Left ventricle myocardium inferior (tissue), 1 donor: Measurements from ENCODE around the gene TCERG1L. TPM values are rescaled to one million over a fixed set of nuclear protein-coding genes. Genes with fewer than 3 reads are reported as not detected.

Experiments
- DNase-seq: peaks from one replicate; pipeline ENCODE4 v3.0.0-alpha.2; 2020
- H3K27ac ChIP-seq: fragments of 200-600 bp; replicated peaks from 2 replicates; pipeline ENCODE4 v1.8.0; 2021
- H3K27me3 ChIP-seq: fragments of 200-600 bp; 2 replicates; pipeline ENCODE4 v1.8.0; 2021; ENCODE audit warnings: low read depth
- H3K36me3 ChIP-seq: fragments of 200-600 bp; 2 replicates; pipeline ENCODE4 v1.8.0; 2021
- H3K4me1 ChIP-seq: fragments of 200-600 bp; 2 replicates; pipeline ENCODE4 v1.8.0; 2021
- H3K4me3 ChIP-seq: fragments of 200-600 bp; 2 replicates; pipeline ENCODE4 v1.8.0; 2021; ENCODE audit warnings: mild to moderate bottlenecking, moderate library complexity
- H3K9me3 ChIP-seq: fragments of 200-600 bp; replicated peaks from 2 replicates; pipeline ENCODE4 v1.8.0; 2021
- CTCF ChIP-seq: fragments of 200-600 bp; IDR thresholded peaks from 2 replicates; pipeline ENCODE4 v1.8.0; 2021; ENCODE audit warnings: antibody characterized with exemption, mild to moderate bottlenecking, borderline replicate concordance
- intact Hi-C: fragments of 100-400 bp; cut with micrococcal nuclease; formaldehyde crosslinking; loops from one replicate; pipeline ENCODE4 v1.11.0; 2022
- total RNA-seq: library from RNA; stranded (reverse); fragmentation: NEBNext Ultra II Directional; extraction: Animal tissue kit (Norgen Biotek cat#: 25700); gene quantifications from one replicate; pipeline ENCODE4 v1.2.1, GENCODE V29; 2021
- donor health status: DM: no; HTN: yes; CAD: no; lungs with severe emphysema.

The TCERG1L gene
- total RNA-seq, 1 donor from 2014 or later = not detected

DNA sequence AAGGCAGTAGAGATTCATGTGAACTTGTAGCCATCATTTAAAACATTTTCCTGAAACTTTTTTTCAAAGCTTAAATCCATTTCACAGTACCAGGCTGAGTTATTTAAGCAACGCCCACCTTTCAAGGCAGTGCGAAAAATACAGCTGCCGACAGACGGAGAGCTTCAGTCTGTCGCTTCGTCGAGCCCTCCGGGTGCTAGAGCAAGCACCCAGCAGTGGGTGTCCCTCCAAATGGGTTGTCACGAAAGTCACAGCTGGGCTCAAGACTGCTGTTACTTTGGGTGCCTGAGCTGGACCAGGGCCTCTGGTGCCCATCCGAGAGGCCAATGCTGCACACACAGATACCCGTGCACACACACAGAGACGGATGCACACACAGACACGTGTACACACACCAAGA lies 135.6 kb downstream of the TCERG1L start:
- no peak for TF ChIP-seq CTCF

GRCh38 chr10:131174651-131175540 lies 136.6 kb downstream of the TCERG1L start:
- DNase-seq = no peak
- TF ChIP-seq CTCF = no peak
- Histone ChIP-seq H3K27ac (no peak overlapping the region), H3K9me3 (no peaks in the 10 kb centered on the region), H3K27me3 (peaks cover 77% of the 10 kb centered on the region), H3K4me1 (no peaks in the 10 kb centered on the region), H3K4me3 (no peak overlapping the region), H3K36me3 (no peaks in the 10 kb centered on the region)
- intact Hi-C loops = no loop called here

More for the DNA sequence above, 135.6 kb downstream of the TCERG1L start:
- intact Hi-C loops = no loop called here
- Histone ChIP-seq H3K36me3 (no peaks in the 10 kb centered on the region), H3K4me3 (no peak overlapping the region), H3K27ac (no peak overlapping the region), H3K4me1 (no peaks in the 10 kb centered on the region), H3K27me3 (peaks cover 77% of the 10 kb centered on the region), H3K9me3 (no peaks in the 10 kb centered on the region)
- DNase-seq = no peak

DNA sequence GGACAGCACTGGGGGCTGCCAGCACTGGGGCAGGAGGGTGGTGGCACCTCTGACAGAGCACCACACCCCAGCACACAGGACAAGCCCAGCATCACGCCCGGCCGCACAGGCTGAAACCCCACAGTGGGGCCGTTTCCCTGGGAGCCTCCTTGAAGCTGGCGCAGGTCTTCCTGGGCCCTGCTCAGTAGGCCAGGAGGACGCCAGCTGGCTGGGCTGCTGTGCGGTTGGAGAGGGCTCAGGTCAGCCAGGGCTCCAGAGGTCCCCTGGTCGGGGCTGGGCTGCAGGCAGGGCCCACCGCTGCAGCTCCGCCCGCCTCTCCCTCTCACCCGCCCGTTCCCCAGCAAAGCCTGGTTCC lies 137.3 kb downstream of the TCERG1L start:
- no peaks in the 10 kb centered on the region for H3K9me3 ChIP-seq
- no peak for DNase-seq
- no peak overlapping the region for H3K4me3 ChIP-seq
- no peak for TF ChIP-seq CTCF
- intact Hi-C loops = no loop called here
- no peaks in the 10 kb centered on the region for H3K4me1 ChIP-seq
- H3K27me3 ChIP-seq = peaks cover 74% of the 10 kb centered on the region
- H3K36me3 ChIP-seq = no peaks in the 10 kb centered on the region
- no peak overlapping the region for H3K27ac ChIP-seq

GRCh38 chr10:131173484-131174210 lies 137.9 kb downstream of the TCERG1L start:
- no peak for TF ChIP-seq CTCF
- no peak overlapping the region for H3K27ac ChIP-seq
- H3K9me3 ChIP-seq = no peaks in the 10 kb centered on the region
- intact Hi-C loops = no loop called here
- no peak for DNase-seq
- no peaks in the 10 kb centered on the region for H3K36me3 ChIP-seq
- peaks cover 69% of the 10 kb centered on the region for H3K27me3 ChIP-seq
- H3K4me3 ChIP-seq = no peak overlapping the region
- no peaks in the 10 kb centered on the region for H3K4me1 ChIP-seq

DNA sequence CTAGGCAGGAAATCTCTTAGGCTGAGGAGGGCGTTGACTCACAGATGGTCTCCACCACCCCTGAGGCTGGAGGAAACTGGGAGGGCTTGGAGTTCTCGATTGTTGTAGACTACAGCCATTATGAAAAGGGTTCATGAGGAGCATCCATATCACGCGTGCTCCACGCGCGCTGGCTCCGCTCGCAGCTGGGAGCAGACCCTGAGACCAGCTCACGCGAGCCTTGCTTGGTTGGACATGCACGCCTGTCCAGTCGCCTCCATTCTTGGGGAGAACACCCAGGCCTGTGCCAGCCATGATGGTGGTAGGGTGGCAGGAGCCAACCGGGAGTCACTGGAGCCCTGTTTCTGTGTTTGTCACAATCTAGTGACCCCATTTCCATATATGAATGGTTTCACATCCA lies 139.1 kb downstream of the TCERG1L start:
- Histone ChIP-seq H3K36me3 (no peaks in the 10 kb centered on the region), H3K27me3 (peaks cover 69% of the 10 kb centered on the region), H3K4me1 (no peaks in the 10 kb centered on the region), H3K9me3 (no peaks in the 10 kb centered on the region), H3K27ac (no peak overlapping the region), H3K4me3 (no peak overlapping the region)
- TF ChIP-seq CTCF = no peak
- intact Hi-C loops = no loop called here
- DNase-seq = no peak
